SK-N-SH treated with all-trans-retinoic acid at 6 μM for 48 hours (cell line): ENCODE data around the gene MSH6.

ENCODE experiments used
- ATAC-seq: fragments of 200-7000 bp; cut with Tn5 transposase; 3 replicates; pipeline ENCODE4 v1.9.1; 2020; ENCODE audit warnings: mild to moderate bottlenecking, moderate library complexity
- ARNTL ChIP-seq: fragments of 450-650 bp; formaldehyde crosslinking; IDR thresholded peaks from 2 replicates; pipeline ENCODE4 v1.5.0; 2020; ENCODE audit warnings: low read depth, mild to moderate bottlenecking, moderate library complexity, borderline replicate concordance
- BACH2 ChIP-seq: fragments of 250-450 bp; sonication (Bioruptor Pico); IDR thresholded peaks from 2 replicates; pipeline ENCODE4 v1.9.0; 2021; ENCODE audit warnings: mild to moderate bottlenecking, borderline replicate concordance
- CSDC2 ChIP-seq: fragments of 250-450 bp; sonication (Bioruptor Pico); IDR thresholded peaks from 2 replicates; pipeline ENCODE4 v1.5.0; 2020; ENCODE audit warnings: mild to moderate bottlenecking, moderate library complexity
- CSRNP3 ChIP-seq: fragments of 250-450 bp; sonication (Bioruptor Pico); IDR thresholded peaks from 2 replicates; pipeline ENCODE4 v1.5.1; 2021; ENCODE audit warnings: mild to moderate bottlenecking, moderate library complexity
- ESRRG ChIP-seq: fragments of 250-450 bp; sonication (Bioruptor Pico); IDR thresholded peaks from 2 replicates; pipeline ENCODE4 v1.6.1; 2021; ENCODE audit warnings: mild to moderate bottlenecking
- ISL1 ChIP-seq: fragments of 250-450 bp; sonication (Bioruptor Pico); IDR thresholded peaks from 2 replicates; pipeline ENCODE4 v2.1.2; 2022; ENCODE audit warnings: mild to moderate bottlenecking, moderate library complexity
- OSR1 ChIP-seq: fragments of 250-450 bp; sonication (Bioruptor Pico); IDR thresholded peaks from 2 replicates; pipeline ENCODE4 v1.8.0; 2022; ENCODE audit warnings: moderate library complexity, mild to moderate bottlenecking, inconsistent platforms
- PPARA ChIP-seq: fragments of 250-450 bp; sonication (Bioruptor Pico); IDR thresholded peaks from 2 replicates; pipeline ENCODE4 v1.5.0; 2020; ENCODE audit warnings: mild to moderate bottlenecking, borderline replicate concordance
- RARB ChIP-seq: fragments of 250-450 bp; sonication (Bioruptor Pico); IDR thresholded peaks from 2 replicates; pipeline ENCODE4 v1.8.0; 2021; ENCODE audit warnings: mild to moderate bottlenecking, moderate library complexity
- SNAI2 ChIP-seq: fragments of 250-450 bp; sonication (Bioruptor Pico); IDR thresholded peaks from 2 replicates; pipeline ENCODE4 v1.5.0; 2020; ENCODE audit warnings: mild to moderate bottlenecking, moderate library complexity
- TOX ChIP-seq: fragments of 250-450 bp; sonication (Bioruptor Pico); IDR thresholded peaks from 2 replicates; pipeline ENCODE4 v1.8.0; 2021; ENCODE audit warnings: mild to moderate bottlenecking, moderate library complexity, borderline replicate concordance
- ZC3H10 ChIP-seq: fragments of 250-450 bp; sonication (Bioruptor Pico); IDR thresholded peaks from 2 replicates; pipeline ENCODE4 v1.5.1; 2021; ENCODE audit warnings: mild to moderate bottlenecking, moderate library complexity
- ZFP3 ChIP-seq: fragments of 250-450 bp; sonication (Bioruptor Pico); IDR thresholded peaks from 2 replicates; pipeline ENCODE4 v1.5.0; 2020; ENCODE audit warnings: mild to moderate bottlenecking, moderate library complexity
- ZFP30 ChIP-seq: fragments of 450-650 bp; formaldehyde crosslinking; IDR thresholded peaks from 2 replicates; pipeline ENCODE4 v1.5.0; 2022; ENCODE audit warnings: mild to moderate bottlenecking, moderate library complexity
- ZNF565 ChIP-seq: fragments of 450-650 bp; formaldehyde crosslinking; conservative IDR thresholded peaks from 2 replicates; pipeline ENCODE4 v1.5.0; 2020; ENCODE audit warnings: low read depth, mild to moderate bottlenecking, moderate library complexity
- ZNF70 ChIP-seq: fragments of 450-650 bp; formaldehyde crosslinking; IDR thresholded peaks from 2 replicates; pipeline ENCODE4 v1.5.0; 2020; ENCODE audit warnings: mild to moderate bottlenecking, moderate library complexity
- ZNF8 ChIP-seq: fragments of 450-650 bp; formaldehyde crosslinking; IDR thresholded peaks from 2 replicates; pipeline ENCODE4 v1.5.0; 2020; ENCODE audit warnings: mild to moderate bottlenecking, moderate library complexity
- TF ChIP-seq, protein P1 (sequence below): fragments of 250-450 bp; sonication (Bioruptor Pico); IDR thresholded peaks from 2 replicates; pipeline ENCODE4 v1.5.0; 2020; ENCODE audit warnings: mild to moderate bottlenecking, moderate library complexity
- TF ChIP-seq, protein P2 (sequence below): fragments of 250-450 bp; sonication (Bioruptor Pico); IDR thresholded peaks from 2 replicates; pipeline ENCODE4 v1.5.1; 2020; ENCODE audit warnings: low read depth, mild to moderate bottlenecking, moderate library complexity
- TF ChIP-seq, protein P3 (sequence below): fragments of 250-450 bp; sonication (Bioruptor Pico); IDR thresholded peaks from 2 replicates; pipeline ENCODE4 v1.8.0; 2020; ENCODE audit warnings: mild to moderate bottlenecking, moderate library complexity, borderline replicate concordance

The MSH6 gene

DNA sequence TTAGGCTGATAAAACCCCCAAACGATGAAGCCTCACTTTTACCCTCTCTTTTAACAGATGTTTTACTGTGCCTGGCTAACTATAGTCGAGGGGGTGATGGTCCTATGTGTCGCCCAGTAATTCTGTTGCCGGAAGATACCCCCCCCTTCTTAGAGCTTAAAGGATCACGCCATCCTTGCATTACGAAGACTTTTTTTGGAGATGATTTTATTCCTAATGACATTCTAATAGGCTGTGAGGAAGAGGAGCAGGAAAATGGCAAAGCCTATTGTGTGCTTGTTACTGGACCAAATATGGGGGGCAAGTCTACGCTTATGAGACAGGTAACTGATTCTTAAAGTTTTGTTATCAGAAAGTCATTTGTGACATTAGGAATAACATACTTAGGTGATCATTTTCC is 20.4 kb downstream of the MSH6 start:
- no peak for ATAC-seq
- no peak for TF ChIP-seq BACH2
- TF ChIP-seq, protein P1, sequence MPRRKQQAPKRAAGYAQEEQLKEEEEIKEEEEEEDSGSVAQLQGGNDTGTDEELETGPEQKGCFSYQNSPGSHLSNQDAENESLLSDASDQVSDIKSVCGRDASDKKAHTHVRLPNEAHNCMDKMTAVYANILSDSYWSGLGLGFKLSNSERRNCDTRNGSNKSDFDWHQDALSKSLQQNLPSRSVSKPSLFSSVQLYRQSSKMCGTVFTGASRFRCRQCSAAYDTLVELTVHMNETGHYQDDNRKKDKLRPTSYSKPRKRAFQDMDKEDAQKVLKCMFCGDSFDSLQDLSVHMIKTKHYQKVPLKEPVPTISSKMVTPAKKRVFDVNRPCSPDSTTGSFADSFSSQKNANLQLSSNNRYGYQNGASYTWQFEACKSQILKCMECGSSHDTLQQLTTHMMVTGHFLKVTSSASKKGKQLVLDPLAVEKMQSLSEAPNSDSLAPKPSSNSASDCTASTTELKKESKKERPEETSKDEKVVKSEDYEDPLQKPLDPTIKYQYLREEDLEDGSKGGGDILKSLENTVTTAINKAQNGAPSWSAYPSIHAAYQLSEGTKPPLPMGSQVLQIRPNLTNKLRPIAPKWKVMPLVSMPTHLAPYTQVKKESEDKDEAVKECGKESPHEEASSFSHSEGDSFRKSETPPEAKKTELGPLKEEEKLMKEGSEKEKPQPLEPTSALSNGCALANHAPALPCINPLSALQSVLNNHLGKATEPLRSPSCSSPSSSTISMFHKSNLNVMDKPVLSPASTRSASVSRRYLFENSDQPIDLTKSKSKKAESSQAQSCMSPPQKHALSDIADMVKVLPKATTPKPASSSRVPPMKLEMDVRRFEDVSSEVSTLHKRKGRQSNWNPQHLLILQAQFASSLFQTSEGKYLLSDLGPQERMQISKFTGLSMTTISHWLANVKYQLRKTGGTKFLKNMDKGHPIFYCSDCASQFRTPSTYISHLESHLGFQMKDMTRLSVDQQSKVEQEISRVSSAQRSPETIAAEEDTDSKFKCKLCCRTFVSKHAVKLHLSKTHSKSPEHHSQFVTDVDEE (CRISPR knock-in tag): no peak
- no peak for TF ChIP-seq ARNTL (CRISPR knock-in tag)
- TF ChIP-seq ZC3H10: no peak
- TF ChIP-seq ISL1: no peak
- TF ChIP-seq TOX (CRISPR knock-in tag): no peak
- TF ChIP-seq ESRRG (CRISPR knock-in tag): no peak
- TF ChIP-seq ZNF8 (CRISPR knock-in tag): no peak
- TF ChIP-seq, protein P2, sequence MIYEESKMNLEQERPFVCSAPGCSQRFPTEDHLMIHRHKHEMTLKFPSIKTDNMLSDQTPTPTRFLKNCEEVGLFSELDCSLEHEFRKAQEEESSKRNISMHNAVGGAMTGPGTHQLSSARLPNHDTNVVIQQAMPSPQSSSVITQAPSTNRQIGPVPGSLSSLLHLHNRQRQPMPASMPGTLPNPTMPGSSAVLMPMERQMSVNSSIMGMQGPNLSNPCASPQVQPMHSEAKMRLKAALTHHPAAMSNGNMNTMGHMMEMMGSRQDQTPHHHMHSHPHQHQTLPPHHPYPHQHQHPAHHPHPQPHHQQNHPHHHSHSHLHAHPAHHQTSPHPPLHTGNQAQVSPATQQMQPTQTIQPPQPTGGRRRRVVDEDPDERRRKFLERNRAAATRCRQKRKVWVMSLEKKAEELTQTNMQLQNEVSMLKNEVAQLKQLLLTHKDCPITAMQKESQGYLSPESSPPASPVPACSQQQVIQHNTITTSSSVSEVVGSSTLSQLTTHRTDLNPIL (CRISPR knock-in tag): no peak
- TF ChIP-seq ZFP30 (CRISPR knock-in tag): no peak
- TF ChIP-seq ZNF70 (CRISPR knock-in tag): no peak
- no peak for TF ChIP-seq PPARA (CRISPR knock-in tag)
- TF ChIP-seq SNAI2 (CRISPR knock-in tag): no peak
- TF ChIP-seq, protein P3, sequence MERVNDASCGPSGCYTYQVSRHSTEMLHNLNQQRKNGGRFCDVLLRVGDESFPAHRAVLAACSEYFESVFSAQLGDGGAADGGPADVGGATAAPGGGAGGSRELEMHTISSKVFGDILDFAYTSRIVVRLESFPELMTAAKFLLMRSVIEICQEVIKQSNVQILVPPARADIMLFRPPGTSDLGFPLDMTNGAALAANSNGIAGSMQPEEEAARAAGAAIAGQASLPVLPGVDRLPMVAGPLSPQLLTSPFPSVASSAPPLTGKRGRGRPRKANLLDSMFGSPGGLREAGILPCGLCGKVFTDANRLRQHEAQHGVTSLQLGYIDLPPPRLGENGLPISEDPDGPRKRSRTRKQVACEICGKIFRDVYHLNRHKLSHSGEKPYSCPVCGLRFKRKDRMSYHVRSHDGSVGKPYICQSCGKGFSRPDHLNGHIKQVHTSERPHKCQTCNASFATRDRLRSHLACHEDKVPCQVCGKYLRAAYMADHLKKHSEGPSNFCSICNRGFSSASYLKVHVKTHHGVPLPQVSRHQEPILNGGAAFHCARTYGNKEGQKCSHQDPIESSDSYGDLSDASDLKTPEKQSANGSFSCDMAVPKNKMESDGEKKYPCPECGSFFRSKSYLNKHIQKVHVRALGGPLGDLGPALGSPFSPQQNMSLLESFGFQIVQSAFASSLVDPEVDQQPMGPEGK (CRISPR knock-in tag): no peak
- TF ChIP-seq RARB: no peak
- no peak for TF ChIP-seq CSRNP3 (CRISPR knock-in tag)
- no peak for TF ChIP-seq ZNF565 (CRISPR knock-in tag)
- TF ChIP-seq OSR1 (CRISPR knock-in tag): no peak
- no peak for TF ChIP-seq CSDC2 (CRISPR knock-in tag)

DNA sequence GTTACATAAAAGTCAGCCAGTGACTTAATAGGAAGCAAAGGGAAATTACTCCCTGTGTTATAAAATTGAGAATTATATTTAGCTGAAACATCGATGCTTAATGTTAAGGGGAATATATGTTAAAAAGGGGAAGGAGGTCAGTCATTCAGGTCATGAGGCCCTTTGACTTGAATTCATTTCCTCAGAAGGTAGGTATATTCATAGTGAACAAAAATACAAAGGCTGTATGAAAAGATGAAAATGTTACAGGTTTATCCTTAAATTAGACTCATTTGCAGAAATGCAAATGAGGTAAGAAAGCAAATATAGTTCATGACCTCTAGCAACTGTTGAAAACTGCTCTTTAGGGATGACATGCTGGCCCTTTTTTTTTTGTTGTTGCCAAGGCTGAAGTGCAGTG is 20.8 kb downstream of the MSH6 start:
- TF ChIP-seq TOX (CRISPR knock-in tag): no peak
- no peak for TF ChIP-seq ZFP3 (CRISPR knock-in tag)
- TF ChIP-seq, protein P1 (CRISPR knock-in tag): no peak
- TF ChIP-seq ESRRG (CRISPR knock-in tag): no peak
- TF ChIP-seq ZNF8 (CRISPR knock-in tag): no peak
- no peak for TF ChIP-seq SNAI2 (CRISPR knock-in tag)
- TF ChIP-seq ZC3H10: no peak
- no peak for TF ChIP-seq PPARA (CRISPR knock-in tag)
- TF ChIP-seq, protein P3 (CRISPR knock-in tag): no peak
- no peak for TF ChIP-seq ZFP30 (CRISPR knock-in tag)
- TF ChIP-seq, protein P2 (CRISPR knock-in tag): no peak
- no peak for ATAC-seq
